KMS-11 (cell line): Measurements from ENCODE around the gene COMMD1.

Experiments used
- H2AFZ ChIP-seq: fragments of 200-600 bp; sonication (generic); 2 replicates; pipeline ENCODE4 v1.6.1; 2016; ENCODE audit warnings: antibody characterized with exemption, mixed run types, low read depth
- H3K27ac ChIP-seq: fragments of 200-600 bp; sonication (generic); 2 replicates; pipeline ENCODE4 v1.6.1; 2016; ENCODE audit warnings: mild to moderate bottlenecking, mixed run types
- H3K27me3 ChIP-seq: fragments of 200-600 bp; sonication (generic); 2 replicates; pipeline ENCODE4 v1.6.1; 2017; ENCODE audit warnings: mild to moderate bottlenecking, low read depth, mixed run types, moderate library complexity; ENCODE audit not compliant: insufficient read depth
- H3K36me3 ChIP-seq: fragments of 200-600 bp; sonication (generic); 2 replicates; pipeline ENCODE4 v1.6.1; 2017; ENCODE audit warnings: mild to moderate bottlenecking, mixed run types; ENCODE audit not compliant: insufficient read depth
- H3K4me1 ChIP-seq: fragments of 200-600 bp; sonication (generic); 2 replicates; pipeline ENCODE4 v1.6.1; 2016; ENCODE audit warnings: mild to moderate bottlenecking, low read depth, mixed run types; ENCODE audit not compliant: poor library complexity, severe bottlenecking
- H3K4me2 ChIP-seq: fragments of 200-600 bp; sonication (generic); 2 replicates; pipeline ENCODE4 v1.7.0; 2016; ENCODE audit warnings: mild to moderate bottlenecking, mixed run types
- H3K4me3 ChIP-seq: fragments of 200-600 bp; sonication (generic); IDR thresholded peaks from 2 replicates; pipeline ENCODE4 v1.6.1; 2017; ENCODE audit warnings: low read depth, low read length, mixed read lengths; ENCODE audit not compliant: insufficient read depth
- H3K79me2 ChIP-seq: fragments of 200-600 bp; sonication (generic); 2 replicates; pipeline ENCODE4 v1.6.1; 2016; ENCODE audit warnings: low read depth, mixed run types; ENCODE audit not compliant: insufficient read depth
- H3K9ac ChIP-seq: fragments of 200-600 bp; sonication (generic); 2 replicates; pipeline ENCODE4 v1.6.1; 2016; ENCODE audit warnings: mild to moderate bottlenecking, mixed run types
- H4K20me1 ChIP-seq: fragments of 200-600 bp; sonication (generic); 2 replicates; pipeline ENCODE4 v1.6.1; 2016; ENCODE audit warnings: mild to moderate bottlenecking, mixed run types; ENCODE audit not compliant: insufficient read depth
- TF ChIP-seq, protein P1 (sequence below): fragments of 200-600 bp; sonication (generic); conservative IDR thresholded peaks from 2 replicates; pipeline ENCODE4 v1.6.1; 2017; ENCODE audit warnings: low read depth, mild to moderate bottlenecking, antibody characterized with exemption, low read length, moderate library complexity, mixed read lengths

The COMMD1 gene

GRCh38 chr2:62175728-62176127 is 270.3 kb downstream of the COMMD1 start:
- no peaks in the 10 kb centered on the region for H3K36me3 ChIP-seq
- H3K79me2 ChIP-seq = no peaks in the 10 kb centered on the region
- H3K4me2 ChIP-seq = no peak overlapping the region
- no peaks in the 10 kb centered on the region for H3K27me3 ChIP-seq
- H3K27ac ChIP-seq = no peak overlapping the region
- no peak overlapping the region for H3K4me3 ChIP-seq
- H4K20me1 ChIP-seq = no peaks in the 10 kb centered on the region
- no peaks in the 10 kb centered on the region for H3K4me1 ChIP-seq
- no peak overlapping the region for H3K9ac ChIP-seq
- no peak overlapping the region for H2AFZ ChIP-seq
- TF ChIP-seq, protein P1, sequence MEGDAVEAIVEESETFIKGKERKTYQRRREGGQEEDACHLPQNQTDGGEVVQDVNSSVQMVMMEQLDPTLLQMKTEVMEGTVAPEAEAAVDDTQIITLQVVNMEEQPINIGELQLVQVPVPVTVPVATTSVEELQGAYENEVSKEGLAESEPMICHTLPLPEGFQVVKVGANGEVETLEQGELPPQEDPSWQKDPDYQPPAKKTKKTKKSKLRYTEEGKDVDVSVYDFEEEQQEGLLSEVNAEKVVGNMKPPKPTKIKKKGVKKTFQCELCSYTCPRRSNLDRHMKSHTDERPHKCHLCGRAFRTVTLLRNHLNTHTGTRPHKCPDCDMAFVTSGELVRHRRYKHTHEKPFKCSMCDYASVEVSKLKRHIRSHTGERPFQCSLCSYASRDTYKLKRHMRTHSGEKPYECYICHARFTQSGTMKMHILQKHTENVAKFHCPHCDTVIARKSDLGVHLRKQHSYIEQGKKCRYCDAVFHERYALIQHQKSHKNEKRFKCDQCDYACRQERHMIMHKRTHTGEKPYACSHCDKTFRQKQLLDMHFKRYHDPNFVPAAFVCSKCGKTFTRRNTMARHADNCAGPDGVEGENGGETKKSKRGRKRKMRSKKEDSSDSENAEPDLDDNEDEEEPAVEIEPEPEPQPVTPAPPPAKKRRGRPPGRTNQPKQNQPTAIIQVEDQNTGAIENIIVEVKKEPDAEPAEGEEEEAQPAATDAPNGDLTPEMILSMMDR = no peak

- Histone ChIP-seq H3K27ac (no peak overlapping the region), H3K27me3 (no peaks in the 10 kb centered on the region), H4K20me1 (no peaks in the 10 kb centered on the region), H2AFZ (no peak overlapping the region), H3K4me1 (no peaks in the 10 kb centered on the region), H3K9ac (no peak overlapping the region), H3K36me3 (no peaks in the 10 kb centered on the region), H3K79me2 (no peaks in the 10 kb centered on the region), H3K4me2 (no peak overlapping the region), H3K4me3 (no peak overlapping the region)
- TF ChIP-seq, protein P1 = no peak
Measured at GRCh38 chr2:62176801-62177200, 271.3 kb downstream of the COMMD1 start.

DNA sequence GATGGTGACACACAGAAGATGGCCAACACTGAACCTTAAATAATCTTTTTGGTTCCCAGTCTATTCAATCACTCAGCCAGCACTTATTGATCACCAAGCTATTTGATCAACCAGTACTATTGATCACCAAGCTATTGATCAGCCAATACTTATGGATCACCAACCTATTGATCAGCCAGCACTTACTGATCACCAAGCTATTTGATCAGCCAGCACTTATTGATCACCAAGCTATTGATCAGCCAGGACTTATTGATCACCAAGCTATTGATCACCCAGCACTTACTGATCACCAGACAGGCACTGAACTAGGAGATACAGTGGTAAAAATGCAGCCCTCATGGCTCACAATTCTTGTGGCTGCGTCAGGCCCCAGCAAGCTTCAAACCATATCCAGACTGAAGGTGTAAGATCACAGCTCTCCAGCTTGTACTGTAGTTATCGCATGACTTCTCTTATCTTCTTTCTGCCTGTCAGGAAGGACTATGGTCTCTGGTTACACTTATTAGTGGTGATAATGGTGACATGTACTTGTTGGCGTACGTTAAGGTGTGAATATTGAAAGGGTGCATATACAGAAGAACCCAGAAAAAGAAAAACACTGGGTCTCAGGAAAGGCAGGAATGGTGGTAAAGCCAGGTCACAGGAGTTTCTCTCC is 272.0 kb downstream of the COMMD1 start:
- no peak overlapping the region for H3K4me3 ChIP-seq
- H3K36me3 ChIP-seq = no peaks in the 10 kb centered on the region
- no peaks in the 10 kb centered on the region for H3K79me2 ChIP-seq
- H3K27me3 ChIP-seq = no peaks in the 10 kb centered on the region
- no peak overlapping the region for H3K9ac ChIP-seq
- H3K4me1 ChIP-seq = no peaks in the 10 kb centered on the region
- H3K4me2 ChIP-seq = no peak overlapping the region
- TF ChIP-seq, protein P1 = no peak
- no peaks in the 10 kb centered on the region for H4K20me1 ChIP-seq
- H3K27ac ChIP-seq = no peak overlapping the region
- H2AFZ ChIP-seq = no peak overlapping the region

- Histone ChIP-seq H3K9ac (no peak overlapping the region), H4K20me1 (no peaks in the 10 kb centered on the region), H3K27me3 (no peaks in the 10 kb centered on the region), H3K27ac (no peak overlapping the region), H3K36me3 (no peaks in the 10 kb centered on the region), H3K4me3 (no peak overlapping the region), H3K4me1 (no peaks in the 10 kb centered on the region), H3K4me2 (no peak overlapping the region), H3K79me2 (no peaks in the 10 kb centered on the region), H2AFZ (no peak overlapping the region)
- TF ChIP-seq, protein P1 = no peak
Measured at GRCh38 chr2:62178741-62179271, 273.3 kb downstream of the COMMD1 start.
